ENCODE measurements around the gene DCBLD1.

Gene DCBLD1

DNA sequence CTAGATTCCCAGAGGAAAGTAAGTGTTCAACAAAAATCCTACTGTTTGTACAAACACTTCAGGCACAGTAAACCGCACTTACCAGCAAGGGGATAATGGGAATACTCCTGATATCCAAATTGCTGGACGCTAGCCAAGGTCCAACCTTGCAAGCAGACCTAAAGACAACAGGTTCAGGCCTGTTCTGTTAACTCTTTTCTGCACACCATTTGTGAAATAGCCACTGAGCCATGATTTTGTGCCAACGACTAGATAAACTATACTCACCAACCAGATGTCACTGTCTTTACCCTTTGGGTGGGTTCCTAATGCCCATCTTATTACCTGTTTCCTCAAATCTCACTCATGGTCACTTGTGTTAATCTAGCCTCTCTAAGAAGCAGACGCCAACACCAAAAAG is 76.3 kb downstream of the DCBLD1 start:
- no peak for DNase-seq (ENCODE audit: low spot score)

DNA sequence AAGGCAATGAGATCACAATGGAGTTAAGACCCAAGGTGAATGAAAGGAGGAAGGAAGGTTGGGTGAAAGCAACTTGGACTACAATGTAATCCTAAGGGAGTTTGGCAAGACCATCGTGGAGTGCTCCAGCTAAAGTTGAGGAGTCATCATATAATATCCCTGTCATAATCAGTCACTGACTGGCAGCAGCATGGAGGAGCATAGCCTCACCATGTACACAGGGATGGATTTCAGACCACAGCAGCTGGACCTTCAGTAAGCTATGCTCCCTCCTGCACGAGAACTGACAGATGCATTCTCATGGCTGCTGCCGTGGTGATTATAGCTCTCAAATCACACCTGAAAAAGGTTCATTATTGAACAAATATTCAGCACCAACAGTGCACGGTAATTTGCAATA is 76.8 kb downstream of the DCBLD1 start:
- no peak for DNase-seq (ENCODE audit: low spot score)

GRCh38 chr6:117561128-117561527 is 78.7 kb downstream of the DCBLD1 start:
- DNase-seq (ENCODE audit: low spot score) = no peak

GRCh38 chr6:117564681-117565080 is 82.2 kb downstream of the DCBLD1 start:
- no peak for DNase-seq (ENCODE audit: low spot score)

- no peak for DNase-seq (ENCODE audit: low spot score)
These were observed 85.8 kb downstream of the DCBLD1 start for GRCh38 chr6:117568247-117568646.

DNA sequence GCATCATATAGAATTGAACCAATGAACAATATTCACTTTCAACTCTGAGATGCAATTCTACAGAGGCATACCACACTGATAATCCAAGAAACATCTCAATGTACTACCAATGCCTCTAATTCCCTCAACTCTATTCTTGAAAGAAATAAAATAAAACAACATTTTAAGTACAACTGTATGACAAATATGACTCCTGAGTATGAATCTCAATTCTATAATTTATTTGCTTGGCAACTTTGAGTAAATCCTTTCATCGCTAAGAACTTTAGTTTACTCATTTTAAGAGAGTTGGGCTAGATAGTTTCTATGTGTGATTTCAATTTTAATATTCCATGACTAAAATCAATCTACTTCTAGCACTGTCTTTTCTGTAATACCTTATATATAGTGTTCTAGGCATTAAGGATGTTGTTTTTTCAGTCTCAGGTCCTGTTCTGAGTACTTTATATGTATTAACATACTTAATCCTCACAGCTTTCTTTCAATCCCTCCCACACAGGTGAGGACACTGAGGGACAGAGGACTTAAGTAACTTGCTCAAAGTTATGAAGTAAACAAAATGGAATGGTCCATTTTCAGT is 86.4 kb downstream of the DCBLD1 start:
- no peak for DNase-seq (ENCODE audit: low spot score)

DNA sequence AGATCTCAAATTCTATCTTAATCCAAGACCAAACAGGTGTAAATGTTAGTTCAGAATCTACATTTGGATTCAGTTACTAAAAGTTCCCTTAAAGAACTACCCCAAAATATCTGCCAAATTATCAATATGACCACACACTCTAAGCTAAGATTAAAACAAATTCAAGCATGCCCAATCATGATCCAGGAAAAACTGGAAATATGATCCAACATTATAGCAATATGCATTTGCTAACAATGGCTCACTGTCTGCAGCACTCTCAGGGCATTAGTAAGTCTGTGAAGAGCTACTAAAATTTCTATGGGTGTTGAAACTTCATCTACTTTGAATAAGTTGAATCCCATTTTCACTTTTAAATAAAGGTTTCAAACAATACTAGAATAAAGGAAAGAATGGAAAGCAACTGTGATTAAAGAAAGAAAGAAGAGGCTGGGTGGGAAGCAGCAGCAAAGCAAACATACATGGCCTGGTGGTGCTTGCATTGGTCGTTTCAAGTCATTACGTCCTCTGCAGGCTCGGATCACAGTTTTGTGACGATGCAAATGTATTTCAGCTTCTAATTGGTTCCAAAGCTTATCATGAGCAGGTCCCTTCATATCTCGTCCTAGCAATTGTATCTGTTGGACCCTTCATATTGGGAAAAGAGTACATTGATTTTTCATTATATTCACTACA is 90.7 kb downstream of the DCBLD1 start:
- no peak for DNase-seq (ENCODE audit: low spot score)

DNA sequence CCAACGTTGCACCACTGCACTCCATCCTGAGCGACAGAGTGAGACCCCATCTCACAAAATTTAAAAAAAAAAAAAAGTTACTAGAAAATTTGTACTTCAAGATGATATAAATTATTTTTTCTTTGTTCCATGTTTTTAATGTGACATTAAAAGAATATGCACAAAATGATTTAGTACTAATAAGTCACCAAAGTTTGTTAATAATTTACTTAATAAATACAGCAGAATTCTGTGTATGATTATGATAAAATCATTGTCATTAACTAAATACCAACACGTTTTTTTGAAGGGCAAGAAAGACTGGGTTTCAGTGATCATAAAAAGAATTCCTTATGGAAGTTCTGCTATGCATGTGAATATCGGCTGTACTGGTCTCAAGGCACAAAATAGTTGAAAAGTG is 91.7 kb downstream of the DCBLD1 start:
- no peak for DNase-seq (ENCODE audit: low spot score)

DNA sequence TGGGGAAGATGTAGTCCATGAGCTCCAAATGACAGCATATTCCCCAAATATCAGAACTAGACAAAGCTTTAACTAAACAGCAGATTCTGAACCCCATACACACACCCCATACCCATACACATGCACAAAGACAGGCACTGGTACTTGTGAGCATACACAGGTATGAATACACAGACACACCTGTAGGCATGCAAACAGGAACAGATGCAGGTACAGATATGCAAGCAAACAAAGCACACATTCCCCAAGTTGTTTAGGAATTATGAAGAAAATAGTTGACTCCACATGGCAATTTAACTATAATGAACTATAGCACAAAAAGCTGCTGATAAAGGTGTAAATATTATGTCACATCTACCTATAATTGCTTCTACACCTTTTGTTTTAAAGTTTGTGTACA is 103.2 kb downstream of the DCBLD1 start:
- no peak for DNase-seq (ENCODE audit: low spot score)

GRCh38 chr6:117590447-117590846 is 108.0 kb downstream of the DCBLD1 start:
- DNase-seq (ENCODE audit: low spot score) = no peak

GRCh38 chr6:117591405-117591804 is 108.9 kb downstream of the DCBLD1 start:
- no peak for DNase-seq (ENCODE audit: low spot score)

DNA sequence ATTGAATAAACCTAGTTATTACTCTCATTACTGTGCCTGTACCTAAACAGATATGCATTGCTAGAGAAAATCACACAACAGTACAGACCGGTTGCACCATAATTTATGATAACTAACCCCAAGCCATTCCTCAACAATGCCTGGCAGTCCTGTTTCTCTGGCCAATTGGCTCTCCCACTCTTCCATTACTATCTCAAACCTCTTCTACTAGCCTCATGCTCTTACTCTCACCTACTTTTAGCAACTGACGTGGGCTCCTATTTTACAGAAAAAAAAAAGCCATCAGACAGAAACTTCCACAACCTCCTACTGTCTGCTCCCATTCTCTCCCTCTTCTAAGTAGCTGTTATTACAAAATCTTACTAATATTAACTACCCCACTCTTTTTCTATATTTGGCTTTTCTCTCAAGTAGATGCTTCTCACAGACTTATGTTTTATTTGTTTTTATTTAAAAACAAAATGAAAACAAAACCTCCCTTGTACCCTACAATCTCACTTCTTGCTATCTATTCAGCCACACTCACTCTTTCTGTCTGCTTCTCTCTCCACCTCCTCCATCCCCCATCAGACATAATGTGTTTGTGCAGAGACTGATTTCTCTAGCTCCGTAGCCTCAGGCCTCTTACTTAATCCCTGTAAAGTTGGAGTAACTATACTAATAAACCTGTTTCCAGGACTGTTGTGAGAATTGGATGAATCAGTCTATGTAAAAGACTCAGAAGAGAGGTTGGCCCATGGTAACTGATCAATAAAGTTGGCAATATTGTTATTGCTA is 110.7 kb downstream of the DCBLD1 start:
- no peak for DNase-seq (ENCODE audit: low spot score)

- no peak for DNase-seq (ENCODE audit: low spot score)
These were observed 112.8 kb downstream of the DCBLD1 start for GRCh38 chr6:117595099-117595923.

DNA sequence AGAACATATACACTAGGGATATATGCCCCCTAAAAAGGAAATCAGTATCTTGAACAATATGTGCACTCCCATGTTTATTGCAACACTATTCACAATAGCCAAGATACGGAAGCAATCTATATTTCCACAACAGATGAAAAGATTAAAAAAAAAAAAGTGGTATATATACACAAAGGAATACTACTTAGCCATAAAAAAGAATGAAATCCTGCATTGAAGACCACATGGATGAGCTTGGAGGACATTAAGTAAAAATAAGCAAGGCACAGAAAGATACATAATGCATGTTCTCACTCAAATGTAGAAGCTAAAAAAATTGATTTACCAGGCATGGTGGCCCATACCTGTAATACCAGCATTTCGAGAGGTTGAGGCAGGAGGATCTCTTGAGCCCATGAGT is 115.3 kb downstream of the DCBLD1 start:
- no peak for DNase-seq (ENCODE audit: low spot score)

Measured in CD4-positive, alpha-beta T cell treated with Interleukin-15 for 4 hours (primary cell).